NOMO-1 treated with dmso at 0.1 percent for 144 hours (cell line): ENCODE data around the gene MTERF4.
A peak's percentile ranks its signal among the peaks of the same experiment; 100 is the strongest.

Experiments used
- DNase-seq: peaks from one replicate; lab custom pipeline; 2025; ENCODE audit not compliant: unreplicated experiment; lab: John Stamatoyannopoulos, UW

Gene MTERF4

DNA sequence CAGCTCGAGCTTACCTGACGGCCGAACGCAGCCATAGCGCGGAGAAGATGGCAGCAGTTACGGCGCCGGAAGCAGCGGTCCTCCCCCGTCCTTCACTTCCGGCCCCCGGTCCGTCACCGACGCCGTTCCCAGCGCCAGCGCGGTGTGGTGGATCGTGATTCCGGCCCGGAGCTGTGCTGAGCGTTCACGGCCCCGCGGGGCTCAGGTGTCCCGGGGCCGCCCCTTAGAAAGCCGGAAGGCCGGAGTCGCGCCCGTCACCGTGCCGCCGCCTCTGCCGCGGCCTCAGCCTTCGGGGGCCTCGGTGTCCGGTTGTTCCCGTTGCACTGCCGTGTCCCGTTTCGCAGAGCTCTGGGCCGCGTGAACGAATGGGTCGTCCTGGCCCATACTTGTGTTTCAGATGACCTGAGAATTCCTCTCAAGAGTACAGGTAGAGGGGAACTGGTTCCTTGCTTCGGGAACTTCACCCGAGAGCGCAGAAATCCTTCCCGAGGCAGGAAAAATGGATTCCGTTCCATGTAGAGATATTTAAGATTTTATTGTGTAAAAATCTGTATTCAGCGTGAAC, at the start of gene MTERF4:
TSS of gene MTERF4 (minus strand) at position 49 of the 565 bp plus-strand sequence. CDS start at position 35, 14 bp downstream.
- peak; percentile 75 for DNase-seq

GRCh38 chr2:241150660-241151530, 48.8 kb upstream of the MTERF4 start:
- DNase-seq = no peak

DNA sequence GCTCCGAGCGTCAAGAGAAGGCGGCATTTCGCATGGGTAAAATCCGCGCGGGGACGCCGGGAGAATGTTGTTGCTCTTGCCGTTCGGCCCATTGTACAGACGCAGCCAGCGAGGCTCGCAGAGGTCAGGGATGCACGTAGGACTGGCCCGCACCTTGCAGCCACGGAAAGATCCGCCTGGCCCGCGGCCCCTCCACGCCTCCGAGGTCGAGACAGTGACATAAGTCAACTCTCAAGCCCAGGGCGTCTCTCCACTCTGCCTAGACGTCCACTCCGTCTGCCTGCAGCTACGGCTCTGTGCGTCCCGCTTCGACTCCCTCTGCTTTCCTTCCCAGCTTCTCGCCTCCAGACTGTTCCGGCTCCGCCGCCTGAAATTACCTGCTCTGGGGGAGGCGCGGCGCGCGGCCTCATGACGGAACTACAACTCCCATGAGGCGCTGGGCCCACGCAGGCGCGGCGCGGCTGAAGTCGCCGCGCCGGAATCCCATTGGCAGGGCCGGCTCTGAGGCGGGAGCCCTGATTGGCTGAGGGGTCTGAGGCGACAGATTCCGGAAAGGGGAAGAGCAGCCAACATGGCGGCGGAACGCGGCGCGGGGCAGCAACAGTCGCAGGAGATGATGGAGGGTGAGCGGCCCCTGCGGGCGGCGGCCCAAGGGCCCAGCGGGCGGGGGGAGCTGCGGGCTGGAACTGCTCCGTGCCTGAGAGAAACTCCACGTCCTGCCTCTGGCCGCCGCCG, 48.0 kb upstream of the MTERF4 start, which contains the start of gene PPP1R7:
TSS of gene PPP1R7 (plus strand) at position 543 of the 735 bp plus-strand sequence. CDS start at position 572, 29 bp downstream.
- peak; percentile 96 for DNase-seq

GRCh38 chr2:241149675-241149924, 47.5 kb upstream of the MTERF4 start:
- DNase-seq = no peak

- DNase-seq = peak; percentile 94
These were observed 47.0 kb upstream of the MTERF4 start, which contains the start of gene PASK for GRCh38 chr2:241148891-241149674. TSS of gene PASK (minus strand) at chr2:241149472. CDS start at chr2:241143032, 6,440 bp downstream.

DNA sequence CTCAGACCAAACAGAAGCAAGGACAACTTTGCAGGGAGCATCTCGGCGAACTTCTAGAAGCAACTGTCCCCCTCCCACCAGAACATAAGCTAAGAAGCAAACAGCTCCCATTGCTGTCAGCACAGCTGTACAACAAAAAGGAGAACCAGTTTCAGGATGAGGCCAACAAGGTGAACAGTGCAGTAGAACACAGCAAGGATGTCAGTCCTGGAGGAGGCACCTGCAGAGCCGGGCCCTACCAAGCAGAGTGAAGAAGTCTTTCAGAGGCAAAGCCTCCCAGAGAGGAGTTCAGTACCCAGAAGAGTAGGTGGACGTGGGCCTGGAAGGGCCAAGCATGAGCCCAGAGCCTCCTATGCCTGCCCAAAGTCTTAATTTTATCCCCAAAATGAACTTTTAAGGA, 46.2 kb upstream of the MTERF4 start:
- DNase-seq = no peak

- no peak for DNase-seq
These were observed 45.2 kb upstream of the MTERF4 start for GRCh38 chr2:241147336-241147735.

DNA sequence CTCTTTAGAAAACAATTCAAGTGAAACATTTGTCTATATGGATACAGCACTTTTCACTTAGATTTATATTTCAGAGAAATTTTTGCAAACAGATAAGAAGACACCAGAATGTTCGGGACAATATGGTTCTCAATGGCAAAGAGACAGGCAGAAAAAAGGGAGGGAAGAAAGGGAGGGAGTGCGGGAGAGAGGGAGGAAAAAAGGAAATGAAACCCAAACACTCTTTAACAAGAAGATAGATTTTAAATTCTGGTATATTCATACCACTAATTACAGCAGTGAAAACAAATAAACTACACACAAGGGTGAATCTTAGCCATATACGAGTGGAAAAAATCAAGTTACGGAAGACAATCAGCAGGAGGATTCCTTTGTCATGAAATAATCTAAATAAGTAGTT, 44.2 kb upstream of the MTERF4 start:
- DNase-seq = no peak

- no peak for DNase-seq
These were observed 40.5 kb upstream of the MTERF4 start for GRCh38 chr2:241142593-241142992.

- no peak for DNase-seq
These were observed 40.0 kb upstream of the MTERF4 start for GRCh38 chr2:241142063-241142462.

GRCh38 chr2:241141214-241141770, 39.2 kb upstream of the MTERF4 start:
- no peak for DNase-seq

DNA sequence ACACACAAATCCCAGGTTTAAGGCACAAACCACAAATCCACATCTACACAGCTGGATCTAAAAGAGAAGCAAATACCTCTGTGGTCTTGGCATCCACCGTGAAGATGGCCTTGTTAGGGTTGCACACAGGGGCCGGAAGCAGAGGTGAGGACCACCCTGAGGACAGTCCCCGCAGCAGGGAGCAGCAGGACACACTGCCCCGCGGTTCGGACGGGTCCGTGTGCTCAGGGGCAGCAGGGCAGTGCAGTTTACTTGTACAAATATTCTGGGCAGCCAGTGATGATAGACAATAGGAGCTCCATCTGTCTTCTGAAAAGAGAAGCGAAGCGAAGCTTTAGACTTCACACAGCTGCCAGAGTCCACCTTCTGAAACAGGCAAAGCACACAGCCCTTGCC, 38.4 kb upstream of the MTERF4 start:
- no peak for DNase-seq

DNA sequence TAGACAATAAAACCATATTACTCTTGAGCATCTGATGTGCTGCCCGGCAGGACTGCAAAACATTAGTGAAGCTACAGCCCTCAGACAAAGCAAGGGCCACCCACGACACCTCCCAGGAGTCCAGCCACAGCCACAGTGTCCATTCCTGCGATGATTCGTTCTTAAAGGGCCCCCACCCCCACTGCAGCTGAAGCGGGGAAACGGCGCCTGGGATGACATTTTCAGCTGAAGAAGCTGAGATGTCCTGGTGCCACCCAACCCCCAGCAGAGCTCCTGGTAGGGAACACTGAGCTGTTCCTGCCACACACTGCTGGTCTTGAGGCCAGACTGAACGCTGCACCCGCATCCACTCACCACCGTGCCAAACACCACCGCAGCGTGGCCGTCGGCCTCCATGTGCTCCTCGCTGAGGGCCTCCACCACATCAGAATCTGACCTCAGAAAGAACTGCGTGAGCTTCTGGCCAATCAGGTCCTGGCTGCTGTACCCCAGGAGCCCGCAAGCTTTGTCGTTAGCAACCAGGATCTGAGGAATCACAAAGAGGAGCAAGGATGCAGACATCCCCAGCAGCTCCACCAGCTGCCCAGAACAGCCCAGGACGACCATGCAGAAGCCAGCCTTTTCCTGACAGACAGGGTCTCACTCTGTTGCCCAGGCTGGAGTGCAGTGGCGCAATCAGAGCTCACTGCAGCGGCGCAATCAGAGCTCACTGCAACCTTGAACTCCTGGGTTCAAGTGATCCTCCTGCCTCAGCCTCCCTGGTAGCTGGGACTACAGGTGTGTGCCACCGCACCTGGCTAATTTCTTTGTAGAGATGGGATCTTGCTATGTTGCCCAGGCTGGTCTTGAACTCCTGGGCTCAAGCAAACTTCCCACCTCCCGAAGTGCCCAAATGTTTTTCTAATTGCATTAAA, 37.7 kb upstream of the MTERF4 start:
- no peak for DNase-seq

DNA sequence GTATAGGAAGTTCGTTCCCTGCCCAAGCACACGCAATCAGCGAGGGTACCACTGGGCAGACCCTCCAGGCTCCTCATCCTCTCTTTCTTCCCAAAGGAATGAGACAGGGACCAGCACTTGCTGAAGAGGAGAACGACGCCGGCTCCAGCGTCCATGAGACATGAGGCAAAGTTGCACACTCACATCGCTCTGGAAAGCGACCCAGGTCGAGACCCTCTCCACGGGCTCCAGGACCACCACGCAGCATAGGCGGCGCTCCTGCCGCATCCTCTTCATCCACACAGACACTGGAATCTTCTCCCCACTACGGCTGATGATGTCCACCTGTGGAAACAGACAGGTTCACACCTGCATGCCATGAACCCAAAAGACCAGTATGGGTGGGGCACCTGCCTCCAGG, 36.4 kb upstream of the MTERF4 start:
- no peak for DNase-seq

DNA sequence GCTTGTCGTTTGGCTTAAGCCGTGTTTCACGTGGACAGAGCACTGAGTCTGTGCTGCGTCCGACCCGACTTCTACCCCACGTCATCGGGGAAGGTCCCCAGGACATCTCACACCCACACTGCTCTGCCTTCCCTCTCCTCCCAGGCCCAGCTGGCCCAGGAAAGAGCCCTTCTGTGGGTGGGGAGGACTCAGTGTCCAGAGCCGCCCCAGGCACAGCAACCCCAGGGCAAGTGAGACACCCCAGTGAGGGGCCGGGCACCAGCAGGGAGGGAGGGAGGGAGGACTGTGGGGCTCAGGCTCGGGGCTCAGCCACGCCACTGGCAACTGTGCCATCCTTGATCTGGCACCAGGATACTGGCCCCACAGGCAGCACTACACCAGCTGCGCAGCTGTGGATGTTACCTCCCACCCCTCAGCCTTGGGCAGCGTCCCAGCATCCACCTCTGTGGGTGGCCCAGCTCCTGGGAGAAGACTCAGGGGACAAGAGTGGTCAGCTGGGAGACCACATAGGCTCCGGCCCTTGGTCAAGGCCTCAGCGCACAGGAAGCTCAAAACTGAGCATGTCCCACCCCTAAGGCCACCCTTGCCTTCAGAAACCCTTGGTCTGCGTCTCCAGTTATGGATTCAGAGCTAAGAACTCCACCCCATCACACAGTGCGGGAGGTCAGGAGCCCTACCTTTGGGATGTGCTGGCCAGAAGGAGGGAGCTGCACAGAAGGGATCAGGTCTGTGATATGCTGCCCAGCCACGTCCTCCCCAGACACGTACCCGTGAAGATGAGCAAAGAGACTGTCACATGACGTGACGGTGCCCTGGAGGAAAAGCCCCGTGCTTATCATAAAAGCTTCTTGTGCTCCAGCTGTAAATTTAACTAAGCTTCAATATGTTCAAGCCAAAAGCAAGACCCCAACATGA, 35.4 kb upstream of the MTERF4 start:
- DNase-seq = no peak

GRCh38 chr2:241136661-241137260, 34.7 kb upstream of the MTERF4 start:
- no peak for DNase-seq

- DNase-seq = no peak
These were observed 34.1 kb upstream of the MTERF4 start for GRCh38 chr2:241136191-241136590.

- no peak for DNase-seq
These were observed 33.6 kb upstream of the MTERF4 start for GRCh38 chr2:241135737-241136136.
